Panc1 (cell line): ENCODE results near the gene ETFA. TPM values are rescaled to one million over a fixed set of nuclear protein-coding genes. Genes with fewer than 3 reads are reported as not detected.

Source experiments
- ATAC-seq: fragments of 200-7000 bp; cut with Tn5 transposase; 2 replicates; pipeline ENCODE4 v1.9.1; 2020; ENCODE audit warnings: mild to moderate bottlenecking, moderate library complexity
- BruUV-seq: library from RNA; stranded (reverse); fragments of 400-500 nt; replicated peaks from 2 replicates; lab custom pipeline; 2021; lab: Mats Ljungman, UMichigan
- CTCF ChIA-PET: fragments of 300-600 bp; sonication (Branson Sonifier 250); formaldehyde crosslinking; loops from one replicate; lab custom pipeline; 2022; ENCODE audit warnings: antibody characterized with exemption; lab: Charles Lee
- POLR2A ChIA-PET: fragments of 300-600 bp; sonication (Branson Sonifier 250); formaldehyde crosslinking; loops from one replicate; lab custom pipeline; 2022; ENCODE audit warnings: antibody characterized with exemption; lab: Charles Lee
- DNase-seq: peaks from one replicate; pipeline ENCODE4 v3.0.0-alpha.2; 2010; ENCODE audit warnings: low read depth, low spot score
- H3K27ac ChIP-seq: 2 replicates; pipeline ENCODE4 v1.5.1; 2011; ENCODE audit warnings: mild to moderate bottlenecking, low read length, inconsistent platforms
- H3K27me3 ChIP-seq: fragments of 200-500 bp; sonication (Bioruptor generic); 2 replicates; pipeline ENCODE4 v1.6.0; 2014; ENCODE audit warnings: low read length, inconsistent platforms; ENCODE audit not compliant: control insufficient read depth, insufficient read depth
- H3K36me3 ChIP-seq: fragments of 200-500 bp; sonication (Bioruptor generic); 2 replicates; pipeline ENCODE4 v1.5.1; 2014; ENCODE audit warnings: inconsistent platforms, mild to moderate bottlenecking, low read length, moderate library complexity; ENCODE audit not compliant: control insufficient read depth, insufficient read depth
- H3K4me1 ChIP-seq: 2 replicates; pipeline ENCODE4 v1.5.1; 2011; ENCODE audit warnings: inconsistent platforms, mild to moderate bottlenecking, low read length, moderate library complexity; ENCODE audit not compliant: control insufficient read depth, insufficient read depth
- H3K4me3 ChIP-seq, 2 experiments: 2 replicates each; pipeline ENCODE4 v1.5.1; 2011 to 2012; ENCODE audit warnings: low read depth in 2 of 2, low read length in 2 of 2, mild to moderate bottlenecking in 2 of 2, inconsistent platforms in 1 of 2, moderate library complexity in 1 of 2
- H3K9me3 ChIP-seq: fragments of 200-500 bp; sonication (Bioruptor generic); 2 replicates; pipeline ENCODE4 v1.5.1; 2014; ENCODE audit warnings: low read depth, mild to moderate bottlenecking, inconsistent platforms, low read length, moderate library complexity; ENCODE audit not compliant: control insufficient read depth, insufficient read depth
- CTCF ChIP-seq: fragments of 450-650 bp; IDR thresholded peaks from 2 replicates; pipeline ENCODE4 v1.5.1; 2017; ENCODE audit warnings: mild to moderate bottlenecking
- POLR2AphosphoS5 ChIP-seq: IDR thresholded peaks from 2 replicates; pipeline ENCODE4 v1.6.1; 2012; ENCODE audit warnings: mild to moderate bottlenecking, low read depth, low read length, moderate library complexity
- REST ChIP-seq, 2 experiments: IDR thresholded peaks; 2 replicates each; pipeline ENCODE4 v1.6.1; 2011 to 2012; ENCODE audit warnings: low read depth in 2 of 2, control low read depth in 1 of 2, low read length in 1 of 2, mild to moderate bottlenecking in 1 of 2, moderate library complexity in 1 of 2; ENCODE audit not compliant: insufficient read depth in 1 of 2
- SIN3A ChIP-seq: IDR thresholded peaks from 2 replicates; pipeline ENCODE4 v1.6.1; 2012; ENCODE audit warnings: low read depth, mild to moderate bottlenecking, low read length, moderate library complexity, borderline replicate concordance; ENCODE audit not compliant: insufficient read depth
- TCF7L2 ChIP-seq: IDR thresholded peaks from 2 replicates; pipeline ENCODE4 v1.6.1; 2011; ENCODE audit warnings: mild to moderate bottlenecking, low read depth, low read length, inconsistent platforms
- in situ Hi-C: cut with HindIII; loops from 2 replicates; pipeline ENCODE4 v1.10.0; 2016; ENCODE audit warnings: low sequenced_read_pairs, low pct_unique_long_range_greater_than_20kb
- intact Hi-C: fragments of 100-400 bp; cut with micrococcal nuclease; formaldehyde crosslinking; loops from one replicate; pipeline ENCODE4 v1.10.0; 2022; ENCODE audit not compliant: unreplicated experiment
- total RNA-seq: library from RNA; stranded (reverse); gene quantifications from one replicate; pipeline ENCODE4 v1.2.1, GENCODE V29; 2021; ENCODE audit not compliant: unreplicated experiment

ETFA gene
- total RNA-seq, 1 experiment from 2014 or later: 159 TPM

- Histone ChIP-seq H3K4me3 (no peak overlapping the region), H3K27ac (no peak overlapping the region), H3K4me1 (0 out of 2 replicates have a peak, but pooled peaks cover 3% of the 10 kb centered on the region), H3K36me3 (no peaks in the 10 kb centered on the region), H3K27me3 (no peaks in the 10 kb centered on the region), H3K9me3 (no peaks in the 10 kb centered on the region)
- no peak for DNase-seq
- in situ Hi-C loops: no loop called here
- CTCF ChIA-PET: no interaction called here
- BruUV-seq: no TSS peak
- intact Hi-C loops: no loop called here
- POLR2A ChIA-PET: no interaction called here
- ATAC-seq: no peak
- TF ChIP-seq SIN3A (no peak), REST (IDR thresholded peaks at IDR 0.05; ENCODE audit: insufficient read depth in 1 of 2, low read depth in 2 of 2, low read length in 1 of 2) (no peak), CTCF (no peak)
Measured at GRCh38 chr15:76303909-76304308, 7.4 kb downstream of the ETFA start.

- Histone ChIP-seq H3K27ac (no peak overlapping the region), H3K36me3 (no peaks in the 10 kb centered on the region), H3K4me3 (no peak overlapping the region), H3K27me3 (no peaks in the 10 kb centered on the region), H3K4me1 (no peaks in the 10 kb centered on the region), H3K9me3 (no peaks in the 10 kb centered on the region)
- intact Hi-C loops (no loop called here), in situ Hi-C loops (no loop called here)
- no peak for ATAC-seq
- DNase-seq: no peak
- ChIA-PET POLR2A (no interaction called here), CTCF (no interaction called here)
- no TSS peak for BruUV-seq
- TF ChIP-seq CTCF (no peak), TCF7L2 (no peak), POLR2AphosphoS5 (no peak), SIN3A (no peak), REST (IDR thresholded peaks at IDR 0.05; ENCODE audit: insufficient read depth in 1 of 2, low read depth in 2 of 2, low read length in 1 of 2) (no peak)
Measured at GRCh38 chr15:76299786-76300185, 11.5 kb downstream of the ETFA start.
